HepG2 (cell line): ENCODE data around the gene FUT1. TPM values are rescaled to one million over a fixed set of nuclear protein-coding genes. Genes with fewer than 3 reads are reported as not detected.

Source experiments
- ARNT2 ChIP-seq: sonication (generic); formaldehyde crosslinking; IDR thresholded peaks from 2 replicates; pipeline ENCODE4 v1.8.0; 2022; ENCODE audit warnings: mild to moderate bottlenecking, low read depth, missing genetic modification reagents, moderate library complexity
- ATAD3A ChIP-seq: sonication (generic); formaldehyde crosslinking; IDR thresholded peaks from 2 replicates; pipeline ENCODE4 v1.4.0; 2020; ENCODE audit warnings: missing genetic modification reagents
- ATF7 ChIP-seq, 2 experiments: fragments of 450-650 bp in 1 of 2; sonication (generic) in 1 of 2; formaldehyde crosslinking in 1 of 2; IDR thresholded peaks; 2 replicates each; pipeline versions ENCODE4 v1.4.0 to v1.6.1; 2016 to 2020; ENCODE audit warnings: antibody characterized with exemption in 1 of 2, mild to moderate bottlenecking in 1 of 2, missing genetic modification reagents in 1 of 2
- CENPT ChIP-seq: sonication (generic); formaldehyde crosslinking; IDR thresholded peaks from 2 replicates; pipeline ENCODE4 v1.8.0; 2022; ENCODE audit warnings: low read depth, mild to moderate bottlenecking, moderate library complexity, missing genetic modification reagents
- CREM ChIP-seq, 2 experiments: sonication (generic) in 1 of 2; formaldehyde crosslinking in 1 of 2; IDR thresholded peaks; 2 replicates each; pipeline versions ENCODE4 v1.4.0 to v1.6.1; 2016 to 2020; ENCODE audit warnings: antibody characterized with exemption in 1 of 2, mild to moderate bottlenecking in 1 of 2, missing genetic modification reagents in 1 of 2
- FOXK1 ChIP-seq: sonication (generic); formaldehyde crosslinking; IDR thresholded peaks from 2 replicates; pipeline ENCODE4 v1.4.0; 2020; ENCODE audit warnings: low read depth, missing genetic modification reagents, borderline replicate concordance
- KDM4B ChIP-seq: sonication (generic); formaldehyde crosslinking; IDR thresholded peaks from 2 replicates; pipeline ENCODE4 v1.4.0; 2020; ENCODE audit warnings: missing genetic modification reagents
- MTA3 ChIP-seq: sonication (generic); formaldehyde crosslinking; IDR thresholded peaks from 2 replicates; pipeline ENCODE4 v1.4.0; 2020; ENCODE audit warnings: missing genetic modification reagents
- NCOR1 ChIP-seq: fragments of 200-600 bp; sonication (generic); IDR thresholded peaks from 2 replicates; pipeline ENCODE4 v1.7.0; 2017; ENCODE audit warnings: antibody characterized with exemption, low read length, borderline replicate concordance
- SP1 ChIP-seq, 2 experiments: fragments of 450-650 bp in 1 of 2; sonication (generic) in 1 of 2; formaldehyde crosslinking in 1 of 2; IDR thresholded peaks; 2 replicates each; pipeline versions ENCODE4 v1.4.0 to v1.6.1; 2016 to 2020; ENCODE audit warnings: missing genetic modification reagents in 1 of 2
- TMF1 ChIP-seq: sonication (generic); formaldehyde crosslinking; IDR thresholded peaks from 2 replicates; pipeline ENCODE4 v1.8.1; 2022; ENCODE audit warnings: low read depth, missing genetic modification reagents
- ZFP37 ChIP-seq: sonication (generic); formaldehyde crosslinking; IDR thresholded peaks from 2 replicates; pipeline ENCODE4 v1.4.0; 2020; ENCODE audit warnings: missing genetic modification reagents, borderline replicate concordance
- ZNF274 ChIP-seq: sonication (generic); formaldehyde crosslinking; IDR thresholded peaks from 2 replicates; pipeline ENCODE4 v1.5.1; 2020; ENCODE audit warnings: mild to moderate bottlenecking, missing genetic modification reagents
- ZNF674 ChIP-seq: sonication (generic); formaldehyde crosslinking; IDR thresholded peaks from 2 replicates; pipeline ENCODE4 v1.5.0; 2020; ENCODE audit warnings: low read depth, mild to moderate bottlenecking, missing genetic modification reagents
- polyA plus RNA-seq, 8 experiments: library from polyadenylated mRNA; depleted of rRNA in 3 of 8; stranded (reverse) in 7 of 8; unstranded in 1 of 8; fragments of >200 nt; fragmentation: Illumina TruSeq in 4 of 8; extraction: Trizol in 4 of 8; gene quantifications; 2 replicates each; pipeline versions ENCODE4 v1.2.1 to v1.2.3, GENCODE V29; 2011 to 2016; ENCODE audit warnings: low read depth in 4 of 8, missing spikeins in 1 of 8, mixed read lengths in 1 of 8; ENCODE audit not compliant: insufficient read depth in 1 of 8
- total RNA-seq, 5 experiments: library from RNA; depleted of rRNA; stranded (reverse); fragments of >200 nt; fragmentation: Illumina TruSeq; extraction: Trizol; gene quantifications; 2 replicates each; pipeline ENCODE4 v1.2.3, GENCODE V29; 2016; ENCODE audit warnings: low read depth in 1 of 5
- TF ChIP-seq, protein P1 (sequence below): sonication (generic); formaldehyde crosslinking; IDR thresholded peaks from 2 replicates; pipeline ENCODE4 v1.4.0; 2020; ENCODE audit warnings: missing genetic modification reagents
- TF ChIP-seq, protein P2 (sequence below): sonication (generic); formaldehyde crosslinking; IDR thresholded peaks from 2 replicates; pipeline ENCODE4 v1.9.0; 2021; ENCODE audit warnings: missing genetic modification reagents, mild to moderate bottlenecking, borderline replicate concordance
- TF ChIP-seq, protein P3 (sequence below): sonication (generic); formaldehyde crosslinking; IDR thresholded peaks from 2 replicates; pipeline ENCODE4 v1.8.1; 2023; ENCODE audit warnings: mild to moderate bottlenecking, moderate library complexity, missing genetic modification reagents
- TF ChIP-seq, protein P4 (sequence below): sonication (generic); formaldehyde crosslinking; conservative IDR thresholded peaks from 2 replicates; pipeline ENCODE4 v1.8.1; 2023; ENCODE audit warnings: missing genetic modification reagents

Gene FUT1
- total and polyA plus RNA-seq, 2 of the 13 experiments (the other 11 are each of a cell fraction or from before 2014, with no cell fraction given): 0.07 to 1.1 TPM

DNA sequence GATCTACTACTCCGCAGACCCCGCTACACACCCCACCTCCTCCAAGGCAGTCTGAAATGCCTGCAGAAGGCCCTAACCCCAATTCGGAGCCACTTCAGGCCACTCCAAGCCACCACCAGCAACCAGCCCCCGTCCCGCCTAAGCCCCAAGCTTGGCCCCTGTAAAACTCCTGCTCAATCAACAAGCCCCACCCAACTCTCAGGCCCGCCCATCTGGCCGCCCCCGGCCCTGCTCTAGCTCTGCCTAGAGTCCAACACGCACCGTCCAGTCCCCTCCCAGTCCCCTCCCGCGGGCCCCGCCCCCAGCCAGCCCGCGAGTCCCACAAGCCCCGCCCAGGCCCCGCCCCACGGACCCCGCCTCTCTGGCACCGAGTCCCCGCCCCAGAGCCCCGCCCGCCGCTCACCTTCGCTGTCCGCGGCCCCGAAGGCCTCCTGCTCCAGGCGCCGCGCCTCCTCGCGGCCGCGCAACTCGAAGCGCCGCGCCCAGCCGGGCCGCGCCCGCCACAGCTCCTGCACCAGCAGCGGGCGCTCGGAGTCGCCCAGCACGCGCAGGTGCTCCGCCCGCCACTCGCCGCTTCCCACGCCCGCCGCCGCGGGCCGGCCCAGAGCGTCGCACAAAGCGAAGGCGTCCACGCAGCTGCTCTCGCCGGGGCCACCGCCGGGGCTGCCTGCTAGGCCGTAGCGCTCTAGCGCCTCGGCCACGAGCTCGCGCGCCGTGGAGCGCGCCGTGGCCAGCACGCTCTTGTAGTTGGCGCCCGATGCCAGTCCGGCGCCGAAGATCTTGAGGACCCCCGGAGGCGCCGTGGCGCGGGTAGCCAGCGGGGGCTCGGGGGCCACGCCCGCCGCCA is 13.7 kb downstream of the FUT1 start (continued):
- TF ChIP-seq, protein P1, sequence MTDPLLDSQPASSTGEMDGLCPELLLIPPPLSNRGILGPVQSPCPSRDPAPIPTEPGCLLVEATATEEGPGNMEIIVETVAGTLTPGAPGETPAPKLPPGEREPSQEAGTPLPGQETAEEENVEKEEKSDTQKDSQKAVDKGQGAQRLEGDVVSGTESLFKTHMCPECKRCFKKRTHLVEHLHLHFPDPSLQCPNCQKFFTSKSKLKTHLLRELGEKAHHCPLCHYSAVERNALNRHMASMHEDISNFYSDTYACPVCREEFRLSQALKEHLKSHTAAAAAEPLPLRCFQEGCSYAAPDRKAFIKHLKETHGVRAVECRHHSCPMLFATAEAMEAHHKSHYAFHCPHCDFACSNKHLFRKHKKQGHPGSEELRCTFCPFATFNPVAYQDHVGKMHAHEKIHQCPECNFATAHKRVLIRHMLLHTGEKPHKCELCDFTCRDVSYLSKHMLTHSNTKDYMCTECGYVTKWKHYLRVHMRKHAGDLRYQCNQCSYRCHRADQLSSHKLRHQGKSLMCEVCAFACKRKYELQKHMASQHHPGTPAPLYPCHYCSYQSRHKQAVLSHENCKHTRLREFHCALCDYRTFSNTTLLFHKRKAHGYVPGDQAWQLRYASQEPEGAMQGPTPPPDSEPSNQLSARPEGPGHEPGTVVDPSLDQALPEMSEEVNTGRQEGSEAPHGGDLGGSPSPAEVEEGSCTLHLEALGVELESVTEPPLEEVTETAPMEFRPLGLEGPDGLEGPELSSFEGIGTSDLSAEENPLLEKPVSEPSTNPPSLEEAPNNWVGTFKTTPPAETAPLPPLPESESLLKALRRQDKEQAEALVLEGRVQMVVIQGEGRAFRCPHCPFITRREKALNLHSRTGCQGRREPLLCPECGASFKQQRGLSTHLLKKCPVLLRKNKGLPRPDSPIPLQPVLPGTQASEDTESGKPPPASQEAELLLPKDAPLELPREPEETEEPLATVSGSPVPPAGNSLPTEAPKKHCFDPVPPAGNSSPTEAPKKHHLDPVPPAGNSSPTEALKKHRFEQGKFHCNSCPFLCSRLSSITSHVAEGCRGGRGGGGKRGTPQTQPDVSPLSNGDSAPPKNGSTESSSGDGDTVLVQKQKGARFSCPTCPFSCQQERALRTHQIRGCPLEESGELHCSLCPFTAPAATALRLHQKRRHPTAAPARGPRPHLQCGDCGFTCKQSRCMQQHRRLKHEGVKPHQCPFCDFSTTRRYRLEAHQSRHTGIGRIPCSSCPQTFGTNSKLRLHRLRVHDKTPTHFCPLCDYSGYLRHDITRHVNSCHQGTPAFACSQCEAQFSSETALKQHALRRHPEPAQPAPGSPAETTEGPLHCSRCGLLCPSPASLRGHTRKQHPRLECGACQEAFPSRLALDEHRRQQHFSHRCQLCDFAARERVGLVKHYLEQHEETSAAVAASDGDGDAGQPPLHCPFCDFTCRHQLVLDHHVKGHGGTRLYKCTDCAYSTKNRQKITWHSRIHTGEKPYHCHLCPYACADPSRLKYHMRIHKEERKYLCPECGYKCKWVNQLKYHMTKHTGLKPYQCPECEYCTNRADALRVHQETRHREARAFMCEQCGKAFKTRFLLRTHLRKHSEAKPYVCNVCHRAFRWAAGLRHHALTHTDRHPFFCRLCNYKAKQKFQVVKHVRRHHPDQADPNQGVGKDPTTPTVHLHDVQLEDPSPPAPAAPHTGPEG (CRISPR knock-in tag): 0 out of 2 replicates have a peak, but pooled peaks have one; percentile 36
- TF ChIP-seq TMF1 (CRISPR knock-in tag): peak; percentile 95
- peak; percentile 95 for TF ChIP-seq ARNT2 (CRISPR knock-in tag)
- 0 out of 2 replicates have a peak, but pooled peaks have one; percentile 49 for TF ChIP-seq ZFP37 (CRISPR knock-in tag)
- no peak for TF ChIP-seq CREM (IDR thresholded peaks at IDR 0.05)
- TF ChIP-seq CREM (CRISPR knock-in tag; IDR thresholded peaks at IDR 0.05): no peak
- TF ChIP-seq ZNF274 (CRISPR knock-in tag): peak; percentile 59; the same call in 1 of the 2 replicates
- no peak for TF ChIP-seq FOXK1 (CRISPR knock-in tag)
- TF ChIP-seq, protein P2, sequence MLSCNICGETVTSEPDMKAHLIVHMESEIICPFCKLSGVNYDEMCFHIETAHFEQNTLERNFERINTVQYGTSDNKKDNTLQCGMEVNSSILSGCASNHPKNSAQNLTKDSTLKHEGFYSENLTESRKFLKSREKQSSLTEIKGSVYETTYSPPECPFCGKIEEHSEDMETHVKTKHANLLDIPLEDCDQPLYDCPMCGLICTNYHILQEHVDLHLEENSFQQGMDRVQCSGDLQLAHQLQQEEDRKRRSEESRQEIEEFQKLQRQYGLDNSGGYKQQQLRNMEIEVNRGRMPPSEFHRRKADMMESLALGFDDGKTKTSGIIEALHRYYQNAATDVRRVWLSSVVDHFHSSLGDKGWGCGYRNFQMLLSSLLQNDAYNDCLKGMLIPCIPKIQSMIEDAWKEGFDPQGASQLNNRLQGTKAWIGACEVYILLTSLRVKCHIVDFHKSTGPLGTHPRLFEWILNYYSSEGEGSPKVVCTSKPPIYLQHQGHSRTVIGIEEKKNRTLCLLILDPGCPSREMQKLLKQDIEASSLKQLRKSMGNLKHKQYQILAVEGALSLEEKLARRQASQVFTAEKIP (CRISPR knock-in tag): no peak
- TF ChIP-seq SP1 (IDR thresholded peaks at IDR 0.05): no peak
- no peak; the same call in 1 of the 2 replicates for TF ChIP-seq SP1 (CRISPR knock-in tag; IDR thresholded peaks at IDR 0.05)
- TF ChIP-seq NCOR1: no peak
- TF ChIP-seq CENPT (CRISPR knock-in tag): peak; percentile 96; the same call in 1 of the 2 replicates
- TF ChIP-seq KDM4B (CRISPR knock-in tag): no peak
- TF ChIP-seq ATF7 (IDR thresholded peaks at IDR 0.05): no peak
- no peak for TF ChIP-seq ATF7 (CRISPR knock-in tag; IDR thresholded peaks at IDR 0.05)
- TF ChIP-seq, protein P3, sequence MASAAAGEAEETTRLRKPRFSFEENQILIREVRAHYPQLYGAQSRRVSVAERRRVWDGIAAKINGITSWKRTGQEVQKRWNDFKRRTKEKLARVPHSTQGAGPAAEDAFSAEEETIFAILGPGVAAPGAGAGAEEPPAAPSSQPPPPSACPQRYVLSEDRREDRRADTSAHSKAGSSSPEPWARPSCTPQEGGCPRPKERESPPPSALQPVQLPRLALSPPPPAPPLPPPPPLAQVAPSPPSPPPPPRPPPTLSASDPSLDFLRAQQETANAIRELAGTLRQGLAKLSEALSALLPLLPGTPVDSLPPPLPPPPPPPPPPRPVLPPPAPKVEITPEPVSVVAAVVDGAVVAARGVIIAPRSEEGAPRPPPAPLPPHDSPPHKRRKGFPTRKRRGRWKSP (CRISPR knock-in tag): no peak
- no peak for TF ChIP-seq ATAD3A
- no peak for TF ChIP-seq MTA3 (CRISPR knock-in tag)
- TF ChIP-seq ZNF674 (CRISPR knock-in tag): no peak
- TF ChIP-seq, protein P4, sequence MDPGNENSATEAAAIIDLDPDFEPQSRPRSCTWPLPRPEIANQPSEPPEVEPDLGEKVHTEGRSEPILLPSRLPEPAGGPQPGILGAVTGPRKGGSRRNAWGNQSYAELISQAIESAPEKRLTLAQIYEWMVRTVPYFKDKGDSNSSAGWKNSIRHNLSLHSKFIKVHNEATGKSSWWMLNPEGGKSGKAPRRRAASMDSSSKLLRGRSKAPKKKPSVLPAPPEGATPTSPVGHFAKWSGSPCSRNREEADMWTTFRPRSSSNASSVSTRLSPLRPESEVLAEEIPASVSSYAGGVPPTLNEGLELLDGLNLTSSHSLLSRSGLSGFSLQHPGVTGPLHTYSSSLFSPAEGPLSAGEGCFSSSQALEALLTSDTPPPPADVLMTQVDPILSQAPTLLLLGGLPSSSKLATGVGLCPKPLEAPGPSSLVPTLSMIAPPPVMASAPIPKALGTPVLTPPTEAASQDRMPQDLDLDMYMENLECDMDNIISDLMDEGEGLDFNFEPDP (CRISPR knock-in tag): 0 out of 2 replicates have a peak, but pooled peaks have one; percentile 79
